Aorta (tissue), 5 donors: ENCODE results near the gene EIF4G3. TPM values are rescaled to one million over a fixed set of nuclear protein-coding genes. Genes with fewer than 3 reads are reported as not detected.
A peak's percentile ranks its signal among the peaks of the same experiment; 100 is the strongest.
"Not testable (repeated sequence)": the region's sequence is repeated elsewhere in the genome, so short reads cannot be mapped to it uniquely, and the experiment has no call there.

ENCODE experiments used
- ATAC-seq: fragments of 200-7000 bp; cut with Tn5 transposase; one replicate; pipeline ENCODE4 v1.9.1; 2022; ENCODE audit warnings: moderate library complexity; ENCODE audit not compliant: low FRiP score
- DNase-seq, 2 donors: peaks; one replicate each; pipeline ENCODE4 v3.0.0-alpha.2; 2020
- H3K27ac ChIP-seq, 2 donors: one replicate each; pipeline ENCODE4 v1.5.1; 2013; ENCODE audit warnings: low read length in 2 of 2, mild to moderate bottlenecking in 2 of 2, moderate library complexity in 2 of 2, control low read depth in 1 of 2, inconsistent platforms in 1 of 2, low read depth in 1 of 2
- H3K27me3 ChIP-seq, 2 donors: one replicate each; pipeline ENCODE4 v1.6.1; 2013; ENCODE audit warnings: control low read depth in 1 of 2, low read length in 1 of 2, mild to moderate bottlenecking in 1 of 2, moderate library complexity in 1 of 2; ENCODE audit not compliant: insufficient read depth in 2 of 2, control insufficient read depth in 1 of 2
- H3K36me3 ChIP-seq, 2 donors: one replicate each; pipeline ENCODE4 v1.6.1; 2013; ENCODE audit warnings: control low read depth in 1 of 2, low read length in 1 of 2, mild to moderate bottlenecking in 1 of 2; ENCODE audit not compliant: insufficient read depth in 2 of 2, control insufficient read depth in 1 of 2
- H3K4me1 ChIP-seq, 2 donors: one replicate each; pipeline ENCODE4 v1.6.1; 2013; ENCODE audit warnings: low read length in 2 of 2, control low read depth in 1 of 2, mild to moderate bottlenecking in 1 of 2, moderate library complexity in 1 of 2; ENCODE audit not compliant: insufficient read depth in 2 of 2, control insufficient read depth in 1 of 2
- H3K4me3 ChIP-seq, 2 donors: one replicate each; pipeline ENCODE4 v1.5.1; 2013; ENCODE audit warnings: low read length in 2 of 2, control low read depth in 1 of 2, mild to moderate bottlenecking in 1 of 2
- H3K9me3 ChIP-seq: one replicate; pipeline ENCODE4 v1.6.1; 2013; ENCODE audit warnings: mild to moderate bottlenecking, low read length; ENCODE audit not compliant: control insufficient read depth
- WGBS, 2 donors: extraction: QIAGEN DNeasy Blood & Tissue Kit; methylation state at CpG; one replicate each; pipeline ENCODE4 v1.1.7; 2013; 5-methylcytosine and 5-hydroxymethylcytosine counted together
- intact Hi-C, 2 donors: fragments of 100-400 bp; cut with DNase I; formaldehyde crosslinking; loops; one replicate each; pipeline versions ENCODE4 v1.14.2 to v1.15.0; 2022
- polyA plus RNA-seq, 2 donors: library from polyadenylated mRNA; stranded (reverse); fragments of 200-250 nt; gene quantifications; one replicate each; pipeline ENCODE4 v1.2.3, GENCODE V29; 2013
- total RNA-seq, 2 donors: library from RNA; stranded (reverse); fragmentation: NEBNext Ultra II Directional; extraction: Animal tissue kit (Norgen Biotek cat#: 25700); gene quantifications; one replicate each; pipeline ENCODE4 v1.2.1, GENCODE V29; 2021
- donor health status: healthy with polysubstance abuse.
- donor health status: Bipolar disorder and iron deficiency.
- donor health status: DM: no; HTN: no; CAD: no.
- donor health status: DM: no; HTN: no; CAD: no.
- donor health status: DM: yes; HTN: yes; CAD: no.

EIF4G3 gene
- total and polyA plus RNA-seq, 4 donors, result 7.3 to 84.4 (median 37.3) TPM

DNA sequence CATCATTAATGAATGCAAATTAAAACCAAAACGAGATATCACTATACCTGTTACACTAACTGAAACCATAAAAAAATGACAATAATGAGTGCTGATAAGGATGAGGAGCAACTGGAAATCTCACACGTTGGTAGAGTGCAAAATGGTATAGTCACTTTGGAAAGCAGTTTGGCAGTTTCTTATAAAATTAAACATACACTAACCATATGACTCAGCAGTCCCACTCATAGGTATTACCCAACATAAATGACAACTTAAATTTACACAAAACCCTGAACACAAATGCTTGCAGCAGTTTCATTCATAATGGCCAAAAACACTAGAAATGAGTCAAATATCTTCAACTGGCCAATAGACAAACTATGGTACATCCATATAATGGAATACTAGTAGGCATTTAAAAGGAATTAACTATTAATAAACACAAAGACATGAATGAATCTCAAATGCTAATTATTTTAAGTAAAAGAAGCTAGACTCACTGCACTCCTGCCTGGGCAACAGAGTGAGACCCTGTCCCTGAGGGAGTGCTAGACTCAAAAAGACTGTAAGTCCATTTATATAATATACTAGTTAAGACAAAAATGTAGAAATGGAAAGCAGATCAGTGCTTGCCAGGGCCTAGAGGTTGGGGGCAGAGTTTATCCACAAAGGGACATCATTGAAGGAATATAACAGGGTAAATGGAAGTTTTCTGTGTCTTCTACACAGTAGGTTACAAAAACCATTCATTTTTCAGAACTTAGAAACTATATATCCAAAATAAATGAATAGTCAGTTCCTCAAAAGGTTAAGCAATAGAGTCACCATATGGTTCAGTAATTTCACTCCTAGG, 77.4 kb downstream of the EIF4G3 start:
- Histone ChIP-seq H3K4me3 (no peak overlapping the region), H3K4me1 (no peaks in the 10 kb centered on the region), H3K27ac (no peak overlapping the region), H3K27me3 (no peaks in the 10 kb centered on the region), H3K36me3 (no peaks in the 10 kb centered on the region), H3K9me3 (no peaks in the 10 kb centered on the region)
- ATAC-seq (no peak), DNase-seq (no peak)
- intact Hi-C loops, result no loop called here
- 83 to 86% methylated on average over 2 of the region's 2 CpGs for WGBS, 2 donors

DNA sequence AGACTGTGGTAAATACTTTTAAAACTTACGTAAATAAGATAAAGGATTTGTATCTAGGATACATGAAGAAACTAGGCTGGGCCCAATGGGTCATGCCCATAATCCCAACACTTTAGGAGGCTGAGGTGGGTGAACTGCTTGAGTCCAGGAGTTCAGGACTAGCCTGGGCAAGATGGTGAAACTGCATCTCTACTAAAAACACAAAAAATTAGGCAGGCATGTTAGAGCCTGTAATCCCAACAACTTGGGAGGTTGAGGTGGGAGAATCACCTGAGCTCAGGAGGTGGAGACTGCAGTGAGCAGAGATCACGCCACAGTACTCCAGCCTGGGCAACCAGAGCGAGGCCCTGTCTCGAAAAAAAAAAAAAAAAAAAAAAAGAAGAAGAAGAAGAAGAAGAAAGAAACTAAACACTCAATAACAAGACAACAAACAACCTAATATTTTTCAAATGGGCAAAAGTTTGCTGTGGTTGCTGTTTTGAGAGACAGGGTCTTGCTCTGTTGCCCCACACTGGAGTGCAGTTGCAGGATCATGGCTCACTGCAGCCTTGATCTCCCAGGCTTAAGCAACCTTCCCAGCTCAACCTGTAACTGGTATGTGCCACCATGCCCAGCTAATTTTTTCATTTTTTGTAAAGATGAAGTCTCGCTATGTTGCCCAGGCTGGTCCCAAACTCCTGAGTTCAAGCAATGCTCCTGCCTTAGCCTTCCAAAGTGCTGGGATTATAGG, 78.3 kb downstream of the EIF4G3 start:
- DNase-seq, result no peak
- no peak for ATAC-seq
- no peaks in the 10 kb centered on the region for H3K36me3 ChIP-seq
- no peak overlapping the region for H3K4me3 ChIP-seq
- H3K4me1 ChIP-seq, result no peaks in the 10 kb centered on the region
- 93 to 96% methylated on average over 5 of the region's 5 CpGs for WGBS, 2 donors
- H3K27ac ChIP-seq, result no peak overlapping the region
- intact Hi-C loops, result no loop called here
- H3K27me3 ChIP-seq, result no peaks in the 10 kb centered on the region
- no peaks in the 10 kb centered on the region for H3K9me3 ChIP-seq

DNA sequence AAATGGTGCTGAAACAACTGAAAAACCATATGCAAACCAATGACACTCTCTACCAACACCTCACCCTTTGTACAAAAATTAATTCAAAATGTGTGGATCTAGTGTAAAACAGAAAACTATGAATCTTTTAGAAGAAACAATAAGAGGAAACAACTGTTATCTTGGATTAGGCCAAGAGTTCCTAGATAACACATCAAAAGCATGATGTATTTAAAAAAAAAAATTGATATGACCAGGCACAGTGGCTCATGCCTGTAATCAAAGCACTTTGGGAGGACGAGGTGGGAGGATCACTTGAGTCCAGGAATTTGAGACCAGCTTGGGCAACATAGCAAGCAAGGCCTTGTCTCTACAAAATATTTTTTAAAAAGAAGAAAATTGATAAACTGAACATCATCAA, 79.0 kb downstream of the EIF4G3 start:
- 74 to 86% methylated on average over 1 of the region's 1 CpG for WGBS, 2 donors
- no peaks in the 10 kb centered on the region for H3K36me3 ChIP-seq
- ATAC-seq, result no peak
- no peaks in the 10 kb centered on the region for H3K4me1 ChIP-seq
- H3K4me3 ChIP-seq, result no peak overlapping the region
- H3K27ac ChIP-seq, result no peak overlapping the region
- no peaks in the 10 kb centered on the region for H3K27me3 ChIP-seq
- intact Hi-C loops, result no loop called here
- no peak for DNase-seq
- no peaks in the 10 kb centered on the region for H3K9me3 ChIP-seq

- DNase-seq, result no peak
- no peaks in the 10 kb centered on the region for H3K4me1 ChIP-seq
- H3K4me3 ChIP-seq, result no peak overlapping the region
- H3K9me3 ChIP-seq, result no peaks in the 10 kb centered on the region
- no peak for ATAC-seq
- H3K27ac ChIP-seq, result no peak overlapping the region
- no peaks in the 10 kb centered on the region for H3K36me3 ChIP-seq
- H3K27me3 ChIP-seq, result no peaks in the 10 kb centered on the region
- intact Hi-C loops, result no loop called here
Observed at GRCh38 chr1:21095976-21096375, 80.7 kb downstream of the EIF4G3 start.

DNA sequence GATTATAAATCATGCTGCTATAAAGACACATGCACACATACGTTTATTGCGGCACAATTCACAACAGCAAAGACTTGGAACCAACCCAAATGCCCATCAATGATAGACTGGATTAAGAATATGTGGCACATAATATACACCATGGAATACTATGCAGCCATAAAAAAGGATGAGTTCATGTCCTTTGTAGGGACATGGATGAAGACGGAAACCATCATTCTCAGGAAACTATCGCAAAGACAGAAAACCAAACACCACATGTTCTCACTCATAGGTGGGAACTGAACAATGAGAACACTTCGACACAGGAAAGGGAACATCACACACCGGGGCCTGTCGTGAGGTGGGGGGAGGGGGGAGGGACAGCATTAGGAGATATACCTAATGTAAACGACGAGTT, 82.4 kb downstream of the EIF4G3 start:
- ATAC-seq, H3K36me3 ChIP-seq, H3K9me3 ChIP-seq, intact Hi-C loops, DNase-seq, H3K4me3 ChIP-seq, H3K4me1 ChIP-seq, H3K27ac ChIP-seq, H3K27me3 ChIP-seq: not testable (repeated sequence)
- 90 to 94% methylated on average over 7 to 9 of the region's 9 CpGs for WGBS, 2 donors

GRCh38 chr1:21093271-21093958, 83.3 kb downstream of the EIF4G3 start:
- H3K9me3 ChIP-seq, H3K36me3 ChIP-seq, H3K4me1 ChIP-seq, H3K4me3 ChIP-seq, H3K27me3 ChIP-seq, intact Hi-C loops, ATAC-seq, DNase-seq, H3K27ac ChIP-seq: not testable (repeated sequence)
- 94 to 96% methylated on average over 2 of the region's 2 CpGs for WGBS, 2 donors

DNA sequence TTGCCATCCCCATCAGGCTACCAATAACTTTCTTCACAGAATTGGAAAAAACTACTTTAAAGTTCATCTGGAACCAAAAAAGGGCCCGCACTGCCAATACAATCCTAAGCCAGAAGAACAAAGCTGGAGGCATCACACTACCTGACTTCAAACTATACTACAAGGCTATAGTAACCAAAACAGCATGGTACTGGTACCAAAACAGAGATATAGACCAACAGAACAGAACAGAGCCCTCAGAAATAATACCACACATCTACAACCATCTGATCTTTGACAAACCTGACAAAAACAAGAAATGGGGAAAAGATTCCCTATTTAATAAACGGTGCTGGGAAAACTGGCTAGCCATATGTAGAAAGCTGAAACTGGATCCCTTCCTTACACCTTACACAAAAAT, 84.2 kb downstream of the EIF4G3 start:
- H3K36me3 ChIP-seq, H3K27ac ChIP-seq, H3K4me3 ChIP-seq, intact Hi-C loops, H3K4me1 ChIP-seq, H3K27me3 ChIP-seq, H3K9me3 ChIP-seq, DNase-seq, ATAC-seq: not testable (repeated sequence)
- 85 to 100% methylated on average over 1 to 2 of the region's 2 CpGs for WGBS, 2 donors

DNA sequence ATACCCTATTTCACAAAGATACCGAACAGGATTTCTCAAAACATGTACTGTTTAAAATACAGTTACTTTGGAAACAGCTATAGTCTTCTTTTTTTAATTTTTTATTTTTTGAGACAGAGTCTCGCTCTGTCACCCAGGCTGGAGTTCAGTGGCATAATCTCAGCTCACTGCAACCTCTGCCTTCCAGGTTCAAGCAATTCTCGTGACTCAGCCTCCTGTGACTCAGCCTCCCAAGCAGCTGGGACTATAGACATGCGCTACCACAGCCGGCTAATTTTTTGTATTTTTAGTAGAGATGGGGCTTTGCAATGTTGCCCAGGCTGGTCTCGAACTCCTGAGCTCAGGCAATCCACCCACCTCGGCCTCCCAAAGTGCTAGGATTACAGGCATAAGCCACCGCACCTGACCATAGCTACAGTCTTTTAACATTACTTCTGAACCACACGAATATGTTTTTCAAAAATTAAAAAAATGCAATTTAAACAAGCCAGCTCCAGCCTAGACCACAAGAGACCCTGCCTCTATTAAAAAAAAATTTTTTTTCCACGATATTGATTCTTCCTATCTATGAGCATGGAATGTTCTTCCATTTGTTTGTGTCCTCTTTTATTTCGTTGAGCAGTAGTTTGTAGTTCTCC, 85.5 kb downstream of the EIF4G3 start:
- intact Hi-C loops, H3K4me3 ChIP-seq: not testable (repeated sequence)
- 77 to 78% methylated on average over 11 of the region's 11 CpGs for WGBS, 2 donors

More for the DNA sequence above, 85.5 kb downstream of the EIF4G3 start:
- not testable (repeated sequence) for H3K4me1 ChIP-seq, H3K27ac ChIP-seq, H3K9me3 ChIP-seq, H3K27me3 ChIP-seq, H3K36me3 ChIP-seq, ATAC-seq
- peak in 1 of 2 donors; percentile 75 for DNase-seq
